OCI-LY3 (cell line): ENCODE results near the gene ARHGAP21.

Source experiments
- CTCF ChIP-seq: fragments of 200-600, 300-600 bp; sonication (generic); IDR thresholded peaks from 2 replicates; pipeline ENCODE4 v1.5.1; 2014; ENCODE audit warnings: antibody characterized with exemption, low read length, low read depth
- EZH2phosphoT487 ChIP-seq: fragments of 200-600 bp; shearing (Covaris generic); IDR thresholded peaks from 2 replicates; pipeline ENCODE4 v1.6.1; 2018; ENCODE audit warnings: antibody characterized with exemption, mixed run types, low read depth

- TF ChIP-seq CTCF, result peak; percentile 6; the same call in 1 of the 2 replicates
- TF ChIP-seq EZH2phosphoT487, result no peak
Observed at GRCh38 chr10:24727786-24728185, 4.1 kb upstream of the ARHGAP21 start.
